BE2C (cell line): Measurements from ENCODE around the gene SNX32.

Experiments used
- DNase-seq: peaks from one replicate; pipeline ENCODE4 v3.0.0-alpha.2; 2020
- H3K27me3 ChIP-seq: fragments of 250-450 bp; sonication (Bioruptor Pico); 2 replicates; pipeline ENCODE4 v1.5.1; 2020; ENCODE audit warnings: mild to moderate bottlenecking
- H3K36me3 ChIP-seq: fragments of 250-450 bp; sonication (Bioruptor Pico); 2 replicates; pipeline ENCODE4 v1.5.1; 2020; ENCODE audit warnings: mild to moderate bottlenecking
- H3K4me1 ChIP-seq: fragments of 250-450 bp; sonication (Bioruptor Pico); 2 replicates; pipeline ENCODE4 v1.5.1; 2020
- H3K4me3 ChIP-seq: 2 replicates; pipeline ENCODE4 v1.5.1; 2011; ENCODE audit warnings: low read depth, low read length
- H3K9me3 ChIP-seq: fragments of 250-450 bp; sonication (Bioruptor Pico); 2 replicates; pipeline ENCODE4 v1.5.1; 2020
- CTCF ChIP-seq: IDR thresholded peaks from 2 replicates; pipeline ENCODE4 v1.5.1; 2012; ENCODE audit warnings: mild to moderate bottlenecking, low read depth, low read length

The SNX32 gene

GRCh38 chr11:65872586-65873317 is 39.0 kb downstream of the SNX32 start, which contains the start of gene EFEMP2:
TSS of gene EFEMP2 (minus strand) at chr11:65872800. CDS start at chr11:65872354, 446 bp downstream.
- DNase-seq: no peak
- TF ChIP-seq CTCF: no peak
- Histone ChIP-seq H3K4me3 (peak within 1 kb of the TSS; percentile 59), H3K36me3 (no peaks in the 10 kb centered on the region), H3K4me1 (peaks cover 13% of the 10 kb centered on the region), H3K9me3 (no peaks in the 10 kb centered on the region), H3K27me3 (no peaks in the 10 kb centered on the region)

- Histone ChIP-seq H3K4me3 (peak overlapping the region; percentile 59), H3K4me1 (peaks cover 13% of the 10 kb centered on the region), H3K36me3 (no peaks in the 10 kb centered on the region), H3K9me3 (no peaks in the 10 kb centered on the region), H3K27me3 (no peaks in the 10 kb centered on the region)
- no peak for TF ChIP-seq CTCF
- peak; percentile 98 for DNase-seq
Observed at GRCh38 chr11:65873318-65874156, 39.8 kb downstream of the SNX32 start.

GRCh38 chr11:65879617-65880016 is 45.9 kb downstream of the SNX32 start, which contains the start of gene CTSW:
TSS of gene CTSW (plus strand) at chr11:65879837. CDS start at chr11:65879855, 18 bp downstream.
- H3K4me1 ChIP-seq: no peaks in the 10 kb centered on the region
- DNase-seq: no peak
- no peaks in the 10 kb centered on the region for H3K27me3 ChIP-seq
- H3K36me3 ChIP-seq: peaks cover 20% of the 10 kb centered on the region
- no peak within 1 kb of the TSS for H3K4me3 ChIP-seq
- TF ChIP-seq CTCF: no peak
- no peaks in the 10 kb centered on the region for H3K9me3 ChIP-seq

GRCh38 chr11:65880027-65880426 is 46.3 kb downstream of the SNX32 start:
- Histone ChIP-seq H3K4me1 (no peaks in the 10 kb centered on the region), H3K36me3 (peaks cover 20% of the 10 kb centered on the region), H3K27me3 (no peaks in the 10 kb centered on the region), H3K4me3 (no peak overlapping the region), H3K9me3 (no peaks in the 10 kb centered on the region)
- DNase-seq: no peak
- no peak for TF ChIP-seq CTCF

GRCh38 chr11:65880844-65881421 is 47.2 kb downstream of the SNX32 start:
- Histone ChIP-seq H3K36me3 (peaks cover 28% of the 10 kb centered on the region), H3K4me1 (no peaks in the 10 kb centered on the region), H3K27me3 (no peaks in the 10 kb centered on the region), H3K4me3 (no peak overlapping the region), H3K9me3 (no peaks in the 10 kb centered on the region)
- no peak for DNase-seq
- no peak for TF ChIP-seq CTCF
